DLD1 (cell line): ENCODE measurements around the gene REEP3.

ENCODE experiments used
- in situ Hi-C: cut with HindIII; loops from 2 replicates; pipeline ENCODE4 v1.10.0; 2017; ENCODE audit warnings: low sequenced_read_pairs

The REEP3 gene

DNA sequence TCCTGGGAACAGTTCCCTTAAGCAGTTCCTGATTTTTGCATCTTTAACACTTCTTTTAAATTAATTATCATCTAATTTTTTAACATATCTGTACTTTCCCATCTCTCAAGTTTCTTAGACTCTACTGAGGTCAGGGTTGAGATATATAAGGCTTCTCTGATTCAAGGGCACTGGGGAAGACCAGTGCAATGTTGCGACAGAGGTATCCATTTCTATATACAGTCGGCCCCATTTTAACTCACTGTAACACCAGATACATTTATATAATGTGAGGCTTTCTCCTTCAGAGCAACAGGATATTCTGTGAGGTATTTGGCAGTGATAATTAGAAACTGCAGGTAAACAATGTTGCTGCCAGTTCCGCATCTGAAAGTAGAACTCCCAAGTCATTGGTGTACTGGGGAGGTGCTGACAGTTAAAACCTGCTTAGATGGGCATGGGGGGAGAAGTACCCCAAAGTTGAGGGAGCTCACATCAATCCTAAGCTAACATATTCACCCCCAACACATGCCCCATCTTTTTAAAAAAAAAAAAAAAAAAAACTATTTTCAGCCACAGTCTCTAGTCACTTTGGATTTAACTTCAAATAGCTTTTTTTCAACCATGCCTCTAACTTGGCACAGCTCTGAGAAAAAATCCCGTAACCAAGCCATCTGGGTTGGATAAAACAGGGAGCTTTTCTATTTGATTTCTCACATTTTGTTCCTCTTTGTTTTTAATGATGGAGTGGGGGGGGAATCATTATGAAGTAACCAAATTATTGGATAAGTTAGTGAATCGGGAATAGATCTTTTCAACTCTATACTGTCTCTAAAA, 62.9 kb downstream of the REEP3 start:
- in situ Hi-C loops: no loop called here

GRCh38 chr10:63584725-63585035, 63.5 kb downstream of the REEP3 start:
- in situ Hi-C loops: no loop called here

- in situ Hi-C loops: no loop called here
Observed at GRCh38 chr10:63585041-63585440, 63.8 kb downstream of the REEP3 start.

DNA sequence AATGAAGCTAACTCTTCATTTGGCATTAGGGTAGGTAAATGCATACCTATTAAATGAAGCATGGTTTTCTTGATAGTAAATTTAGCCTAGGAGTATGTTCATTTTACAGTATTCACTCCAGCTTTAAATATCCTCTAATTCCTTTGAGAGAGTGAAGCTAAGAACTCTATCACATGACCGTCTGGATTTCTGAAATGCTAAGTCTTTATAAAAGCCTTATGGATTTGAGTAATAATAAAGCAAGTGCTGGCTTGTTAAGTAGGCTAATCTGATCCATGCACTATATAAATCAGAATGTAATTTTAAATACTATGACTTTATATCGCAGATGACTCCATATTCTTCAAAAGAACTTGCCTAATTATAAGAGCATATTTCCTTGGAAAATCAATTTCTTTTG, 64.8 kb downstream of the REEP3 start:
- in situ Hi-C loops: no loop called here

DNA sequence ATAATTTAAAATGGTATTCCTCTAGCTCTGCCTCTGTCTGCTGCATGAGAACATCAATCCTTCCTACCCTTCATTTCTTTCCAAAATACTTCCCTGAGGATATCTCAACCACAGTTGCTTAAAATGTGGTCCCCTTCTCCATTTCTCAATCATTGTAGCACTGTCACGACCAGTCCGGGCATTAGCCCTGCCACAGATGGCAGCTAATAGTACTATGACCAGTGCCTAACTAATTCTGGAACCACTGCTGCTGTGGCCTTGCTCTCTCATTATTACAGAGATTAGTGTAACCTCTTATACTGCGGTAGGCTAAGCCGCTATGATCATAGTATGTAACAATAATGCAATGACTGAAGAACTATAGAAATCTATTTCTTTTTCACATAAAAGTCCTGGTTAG, 66.0 kb downstream of the REEP3 start:
- in situ Hi-C loops: no loop called here

GRCh38 chr10:63588436-63589167, 67.4 kb downstream of the REEP3 start:
- in situ Hi-C loops: no loop called here

GRCh38 chr10:63591600-63592379, 70.6 kb downstream of the REEP3 start:
- in situ Hi-C loops: no loop called here

DNA sequence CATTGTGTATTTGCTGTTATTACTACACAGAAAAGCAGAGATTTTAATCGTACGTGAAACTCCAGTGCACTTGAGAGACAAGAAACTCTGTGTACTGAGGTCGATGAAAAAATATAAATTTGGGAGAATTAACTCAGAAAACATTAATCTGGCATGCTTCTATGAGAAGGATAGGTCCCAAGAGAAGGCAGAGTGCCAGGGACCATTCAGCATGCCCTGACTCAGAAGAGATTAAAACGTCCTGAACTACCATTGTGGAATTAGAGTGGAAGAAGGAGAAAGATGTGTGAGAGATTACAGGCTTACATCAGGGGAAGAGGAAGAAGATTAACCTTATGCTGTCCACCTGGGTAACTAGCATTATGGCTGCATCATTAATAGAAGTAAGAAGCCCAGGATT, 72.4 kb downstream of the REEP3 start:
- in situ Hi-C loops: no loop called here

- in situ Hi-C loops: no loop called here
Observed at GRCh38 chr10:63595072-63595471, 73.9 kb downstream of the REEP3 start.

DNA sequence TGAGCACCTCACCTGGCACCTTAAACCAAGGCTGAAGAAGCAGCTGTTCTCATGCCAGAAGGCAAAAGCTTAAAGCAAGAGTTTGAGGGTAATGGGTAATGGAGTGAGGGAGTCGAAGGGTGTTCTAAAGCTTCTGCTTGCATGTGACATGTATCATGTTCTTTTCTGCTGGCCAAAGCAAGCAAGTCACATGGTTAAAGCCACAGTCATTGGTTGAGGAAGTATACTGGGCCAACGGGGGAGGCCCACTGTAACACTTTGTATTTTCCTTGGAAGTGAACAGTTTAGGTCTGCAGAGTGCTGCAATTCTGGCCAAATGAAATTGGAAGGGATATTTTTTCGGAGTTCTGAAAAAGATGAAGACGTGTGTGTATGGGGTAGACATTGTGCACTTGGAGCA, 75.7 kb downstream of the REEP3 start:
- in situ Hi-C loops: no loop called here

- in situ Hi-C loops: loop anchor here (25.0 kb wide), 1 partner anchor 438 kb away; no protein-coding TSS in a partner anchor
Observed at GRCh38 chr10:63600540-63600939, 79.3 kb downstream of the REEP3 start.

DNA sequence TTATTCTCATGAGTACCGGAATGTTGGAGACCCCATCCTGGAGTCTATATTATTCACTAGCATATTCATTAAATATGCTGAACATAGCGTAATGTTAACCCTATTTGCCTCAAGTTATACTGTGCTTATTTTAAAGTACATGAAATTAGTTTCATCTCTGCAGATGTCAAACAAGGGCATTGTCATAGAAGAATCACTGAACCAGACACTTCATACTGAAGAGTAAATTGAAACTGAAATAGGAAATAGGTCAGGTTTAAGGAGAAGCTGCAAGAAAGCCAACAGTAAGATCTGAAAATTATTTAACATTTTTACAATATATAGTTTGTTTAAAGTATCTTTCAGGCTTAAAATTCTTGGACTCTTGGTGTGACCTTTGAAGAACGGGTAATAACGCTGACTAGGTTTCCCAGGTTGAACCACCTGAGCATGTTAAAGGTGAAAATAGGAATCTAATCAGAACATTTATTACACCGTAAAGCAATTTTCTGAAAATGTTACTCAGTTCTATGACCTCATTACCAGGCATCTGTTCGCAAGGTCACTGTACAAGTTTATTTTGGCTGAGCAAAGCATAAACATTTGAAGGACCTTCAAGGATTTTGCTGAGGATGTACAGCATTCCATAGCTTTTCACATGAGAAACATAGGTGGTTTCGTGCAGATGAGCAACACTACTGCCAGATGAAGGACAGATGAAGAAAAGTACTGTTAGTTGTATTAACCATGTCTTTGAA, 82.7 kb downstream of the REEP3 start:
- in situ Hi-C loops: loop anchor here (25.0 kb wide), 1 partner anchor 442 kb away; no protein-coding TSS in a partner anchor

DNA sequence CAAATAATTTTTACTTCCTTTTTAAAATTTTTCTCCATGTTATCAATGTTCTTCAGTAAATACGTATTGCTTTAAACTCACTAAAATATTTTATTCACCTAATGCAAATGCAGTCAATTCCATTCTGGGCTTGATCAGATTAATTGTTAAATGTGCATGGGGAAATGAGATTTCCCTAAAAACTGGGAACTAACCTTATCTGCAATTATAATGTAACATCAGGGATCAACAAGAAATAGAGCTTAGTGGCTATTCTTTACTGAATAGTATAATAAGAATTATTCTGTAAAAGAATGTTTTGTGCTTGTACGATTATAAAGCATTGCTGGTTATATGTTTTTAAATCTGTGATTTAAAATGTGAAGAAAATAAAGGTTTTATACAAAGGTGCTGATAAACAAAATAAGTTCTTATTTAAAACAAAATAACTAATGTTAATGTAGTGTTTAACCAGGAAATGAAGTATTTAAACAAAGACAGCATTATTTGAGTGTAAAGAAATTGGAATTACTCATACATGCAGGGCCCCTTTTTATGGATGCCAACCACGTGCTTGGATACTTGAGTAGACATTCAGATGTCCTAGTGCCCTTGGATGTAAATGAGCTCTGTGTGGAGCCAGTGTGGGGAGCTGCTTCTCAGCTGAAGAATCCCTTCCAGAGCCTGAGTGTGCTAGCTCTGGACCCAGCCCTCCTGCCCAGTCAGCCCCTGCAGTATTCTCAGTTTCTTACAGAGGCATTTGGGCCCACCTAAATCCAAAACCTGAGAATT, 84.2 kb downstream of the REEP3 start:
- in situ Hi-C loops: loop anchor here (25.0 kb wide), 1 partner anchor 443 kb away; no protein-coding TSS in a partner anchor

- in situ Hi-C loops: loop anchor here (25.0 kb wide), 1 partner anchor 446 kb away; no protein-coding TSS in a partner anchor
Observed at GRCh38 chr10:63608511-63608910, 87.3 kb downstream of the REEP3 start.

GRCh38 chr10:63611078-63611477, 89.9 kb downstream of the REEP3 start:
- in situ Hi-C loops: loop anchor here (25.0 kb wide), 1 partner anchor 449 kb away; no protein-coding TSS in a partner anchor

DNA sequence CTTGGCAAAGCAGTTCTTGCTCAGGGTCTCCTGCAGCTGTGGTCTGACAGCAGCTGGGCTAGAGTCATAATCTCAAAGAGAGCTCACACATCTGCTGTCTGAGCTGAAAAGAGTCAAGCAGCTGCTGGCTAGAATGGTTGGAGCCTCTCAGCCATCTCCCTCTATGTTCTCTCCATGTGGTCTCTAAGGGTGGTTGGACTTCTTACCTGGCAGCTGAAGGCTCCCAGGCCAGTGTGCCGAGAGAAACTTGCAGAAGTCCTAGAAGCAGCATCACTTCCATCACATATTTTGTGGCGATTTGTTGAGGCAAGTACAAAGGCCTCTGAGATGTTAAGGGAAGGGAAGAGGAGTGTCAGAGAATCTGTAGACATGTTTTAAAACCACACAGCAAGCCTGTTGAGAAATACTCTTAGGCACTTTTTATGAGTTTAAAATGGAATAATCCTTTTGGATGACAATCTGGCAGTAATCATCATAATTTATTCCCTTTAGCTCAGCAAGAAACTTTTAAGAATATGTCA, 93.2 kb downstream of the REEP3 start:
- in situ Hi-C loops: loop anchor here (25.0 kb wide), 1 partner anchor 452 kb away; no protein-coding TSS in a partner anchor

DNA sequence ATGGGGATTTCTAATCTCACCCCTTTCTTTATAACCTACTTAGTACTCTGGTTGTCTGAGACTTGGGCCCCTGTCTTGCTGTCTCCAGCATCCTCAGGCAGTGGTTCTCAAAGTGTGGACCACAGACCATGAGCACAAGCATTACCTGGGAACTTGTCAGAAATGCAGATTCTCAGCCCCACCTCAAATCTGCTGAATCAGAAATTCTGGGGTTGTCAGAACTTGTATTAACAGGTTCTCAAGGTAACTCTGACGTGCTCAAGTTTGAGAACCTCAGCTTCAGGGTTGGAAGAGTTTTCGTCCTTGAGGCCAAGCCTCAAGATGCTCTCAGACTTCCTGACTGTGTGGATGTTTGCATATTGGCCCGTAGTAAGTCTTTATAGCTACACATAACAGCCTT, 97.4 kb downstream of the REEP3 start:
- in situ Hi-C loops: loop anchor here (25.0 kb wide), 1 partner anchor 456 kb away; no protein-coding TSS in a partner anchor

GRCh38 chr10:63619426-63619825, 98.2 kb downstream of the REEP3 start:
- in situ Hi-C loops: loop anchor here (25.0 kb wide), 1 partner anchor 457 kb away; no protein-coding TSS in a partner anchor

- in situ Hi-C loops: loop anchor here (5.0 to 25.0 kb wide), 2 partner anchors 90 to 460 kb away; no protein-coding TSS in a partner anchor
Observed at GRCh38 chr10:63622097-63622496, 100.9 kb downstream of the REEP3 start.
